ENCODE measurements around the gene LSAMP. TPM values are rescaled to one million over a fixed set of nuclear protein-coding genes. Genes with fewer than 3 reads are reported as not detected.
A peak's percentile ranks its signal among the peaks of the same experiment; 100 is the strongest.

The LSAMP gene
- polyA plus RNA-seq, 2 of the 4 experiments (the other 2 are of a cell fraction) = 0.12 to 0.53 TPM

DNA sequence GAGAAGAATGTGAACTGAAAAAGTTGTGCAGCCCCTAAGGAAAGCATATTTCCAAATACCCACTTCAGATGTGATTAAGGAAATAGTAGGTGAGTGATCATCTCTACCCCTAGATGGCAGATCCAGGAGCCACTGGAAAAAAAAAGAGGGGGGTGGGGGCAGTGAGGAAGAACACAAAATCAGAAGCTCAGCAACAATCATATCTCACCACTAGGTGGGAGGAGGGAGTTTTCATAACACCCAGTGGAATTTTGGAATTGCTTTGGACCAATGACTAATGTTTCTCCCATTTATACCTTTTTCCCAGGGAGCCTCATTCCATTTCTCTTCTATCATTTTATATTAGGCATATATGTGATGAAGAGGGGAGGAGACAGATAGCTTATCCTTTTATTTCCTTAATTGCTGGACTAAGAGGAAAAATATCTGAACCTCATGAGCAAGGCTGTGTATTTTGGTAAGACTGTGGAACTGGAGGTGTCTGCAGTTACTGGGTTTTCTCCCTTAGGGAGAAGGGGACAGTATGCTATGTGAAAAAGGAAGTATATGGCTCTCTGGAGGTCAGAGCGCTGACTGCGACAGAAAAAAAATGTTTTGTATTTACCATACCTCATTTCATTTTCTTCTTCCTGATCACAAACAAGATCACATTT is 458.6 kb downstream of the LSAMP start:
- no peak overlapping the region for H3K4me3 ChIP-seq
- POLR2A ChIA-PET = no interaction called here
- no peak overlapping the region for H3K4me2 ChIP-seq
- H3K27ac ChIP-seq = no peak overlapping the region
- WGBS (ENCODE audit: missing lambda C conversion rate) = 97% methylated on average over 2 of the region's 2 CpGs
- TF ChIP-seq CBX2 (IDR thresholded peaks at IDR 0.05; ENCODE audit: borderline replicate concordance, low read depth) (no peak), RAD21 (conservative IDR thresholded peaks at IDR 0.05 in 1 of 2, IDR thresholded peaks at IDR 0.05 in 1 of 2) (peak; percentile 14 to 30; a peak in 1 of 5 replicates)
- TF ChIP-seq, protein P1, sequence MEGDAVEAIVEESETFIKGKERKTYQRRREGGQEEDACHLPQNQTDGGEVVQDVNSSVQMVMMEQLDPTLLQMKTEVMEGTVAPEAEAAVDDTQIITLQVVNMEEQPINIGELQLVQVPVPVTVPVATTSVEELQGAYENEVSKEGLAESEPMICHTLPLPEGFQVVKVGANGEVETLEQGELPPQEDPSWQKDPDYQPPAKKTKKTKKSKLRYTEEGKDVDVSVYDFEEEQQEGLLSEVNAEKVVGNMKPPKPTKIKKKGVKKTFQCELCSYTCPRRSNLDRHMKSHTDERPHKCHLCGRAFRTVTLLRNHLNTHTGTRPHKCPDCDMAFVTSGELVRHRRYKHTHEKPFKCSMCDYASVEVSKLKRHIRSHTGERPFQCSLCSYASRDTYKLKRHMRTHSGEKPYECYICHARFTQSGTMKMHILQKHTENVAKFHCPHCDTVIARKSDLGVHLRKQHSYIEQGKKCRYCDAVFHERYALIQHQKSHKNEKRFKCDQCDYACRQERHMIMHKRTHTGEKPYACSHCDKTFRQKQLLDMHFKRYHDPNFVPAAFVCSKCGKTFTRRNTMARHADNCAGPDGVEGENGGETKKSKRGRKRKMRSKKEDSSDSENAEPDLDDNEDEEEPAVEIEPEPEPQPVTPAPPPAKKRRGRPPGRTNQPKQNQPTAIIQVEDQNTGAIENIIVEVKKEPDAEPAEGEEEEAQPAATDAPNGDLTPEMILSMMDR (IDR thresholded peaks at IDR 0.05) = peak; percentile 3; the same call in 1 of the 3 replicates
- H3K9me3 ChIP-seq = peaks cover 5% of the 10 kb centered on the region; the same call in 1 of the 3 replicates
- H3K4me1 ChIP-seq = no peaks in the 10 kb centered on the region
- FAIRE-seq = no peak
- CTCF ChIA-PET = interaction anchor here (1.0 to 2.0 kb wide), 2 partner anchors 11 kb away, joined by 3 to 4 read pairs; no protein-coding TSS in a partner anchor
- DNase-seq (ENCODE audit: low read depth in 1 of 2, low spot score in 1 of 2) = peak; percentile 10 to 46
- ATAC-seq = peak in 1 of 2 experiments; percentile 73; a peak in 4 of 6 replicates

DNA sequence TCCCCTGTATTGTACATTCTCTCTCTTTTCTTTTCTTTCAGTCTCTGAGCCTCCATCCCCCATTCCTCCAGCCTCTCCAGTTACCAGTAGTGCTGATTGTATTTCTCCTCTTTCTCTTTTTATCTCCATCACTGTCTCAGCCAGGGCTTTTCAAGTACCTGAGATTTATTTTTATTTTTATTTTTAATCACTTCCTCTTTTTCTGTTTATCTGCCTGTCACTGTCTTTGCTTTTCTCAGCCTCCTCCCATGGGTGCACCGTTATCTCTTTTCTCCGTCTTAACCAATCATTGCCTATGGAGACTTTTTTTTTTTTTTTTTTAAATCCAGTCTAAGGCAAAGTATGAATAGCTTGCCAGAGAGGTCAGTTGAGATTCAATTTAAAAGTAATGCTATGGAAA is 462.7 kb downstream of the LSAMP start:
- Histone ChIP-seq H3K27ac (no peak overlapping the region), H3K4me1 (no peaks in the 10 kb centered on the region), H3K4me3 (no peak overlapping the region), H3K4me2 (no peak overlapping the region), H3K9me3 (peaks cover 3% of the 10 kb centered on the region; the same call in 1 of the 3 replicates)
- 77% methylated on average over 2 of the region's 2 CpGs for WGBS (ENCODE audit: missing lambda C conversion rate)
- FAIRE-seq = no peak
- ATAC-seq = no peak
- no peak for DNase-seq (ENCODE audit: low read depth in 1 of 2, low spot score in 1 of 2)
- ChIA-PET POLR2A (no interaction called here), CTCF (no interaction called here)
- TF ChIP-seq FOXS1 (CRISPR knock-in tag; IDR thresholded peaks at IDR 0.05) (no peak), KDM5A (IDR thresholded peaks at IDR 0.05) (no peak), HDAC2 (IDR thresholded peaks at IDR 0.05) (no peak), MAZ (IDR thresholded peaks at IDR 0.05; ENCODE audit: borderline replicate concordance, low read depth, low read length) (no peak), FOSL2 (IDR thresholded peaks at IDR 0.05) (no peak), FOSL2 (CRISPR knock-in tag; IDR thresholded peaks at IDR 0.05) (no peak), RCOR1 (IDR thresholded peaks at IDR 0.05; ENCODE audit: low read depth, low read length) (no peak), EP300 (IDR thresholded peaks at IDR 0.05) (no peak), MYC (IDR thresholded peaks at IDR 0.05; ENCODE audit: borderline replicate concordance, low read length) (no peak), RARB (CRISPR knock-in tag; IDR thresholded peaks at IDR 0.05) (no peak)
- TF ChIP-seq, protein P2, sequence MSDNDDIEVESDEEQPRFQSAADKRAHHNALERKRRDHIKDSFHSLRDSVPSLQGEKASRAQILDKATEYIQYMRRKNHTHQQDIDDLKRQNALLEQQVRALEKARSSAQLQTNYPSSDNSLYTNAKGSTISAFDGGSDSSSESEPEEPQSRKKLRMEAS (IDR thresholded peaks at IDR 0.05) = no peak

DNA sequence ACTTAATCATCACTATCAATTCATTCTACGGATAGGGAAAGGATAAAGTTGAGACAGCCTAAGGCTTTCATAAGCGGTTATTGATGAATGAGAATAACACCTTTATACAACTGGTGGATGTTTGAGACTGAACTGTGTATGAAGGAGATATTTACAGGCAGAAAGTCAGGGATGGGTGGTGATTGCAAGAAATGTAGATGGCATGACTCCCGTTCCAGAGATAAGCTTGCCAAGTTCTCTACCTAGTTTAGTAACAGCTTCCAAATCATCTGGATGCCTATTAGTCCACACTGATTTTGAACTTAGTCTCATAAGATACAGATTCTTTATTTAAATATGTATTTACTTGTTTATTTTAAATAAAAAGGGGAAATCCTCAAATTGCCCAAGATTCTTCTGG is 463.2 kb downstream of the LSAMP start:
- Histone ChIP-seq H3K4me1 (no peaks in the 10 kb centered on the region), H3K9me3 (peaks cover 3% of the 10 kb centered on the region; the same call in 1 of the 3 replicates), H3K4me3 (no peak overlapping the region), H3K27ac (no peak overlapping the region), H3K4me2 (no peak overlapping the region)
- ATAC-seq (no peak), FAIRE-seq (no peak), DNase-seq (ENCODE audit: low read depth in 1 of 2, low spot score in 1 of 2) (no peak)
- WGBS (ENCODE audit: missing lambda C conversion rate) = 66% methylated on average over 3 of the region's 3 CpGs
- ChIA-PET CTCF (no interaction called here), POLR2A (no interaction called here)
- TF ChIP-seq PHF8 (IDR thresholded peaks at IDR 0.05; ENCODE audit: borderline replicate concordance, low read depth) (no peak), ZSCAN20 (CRISPR knock-in tag; IDR thresholded peaks at IDR 0.05) (no peak), GATA3 (IDR thresholded peaks at IDR 0.05; ENCODE audit: borderline replicate concordance) (no peak)

DNA sequence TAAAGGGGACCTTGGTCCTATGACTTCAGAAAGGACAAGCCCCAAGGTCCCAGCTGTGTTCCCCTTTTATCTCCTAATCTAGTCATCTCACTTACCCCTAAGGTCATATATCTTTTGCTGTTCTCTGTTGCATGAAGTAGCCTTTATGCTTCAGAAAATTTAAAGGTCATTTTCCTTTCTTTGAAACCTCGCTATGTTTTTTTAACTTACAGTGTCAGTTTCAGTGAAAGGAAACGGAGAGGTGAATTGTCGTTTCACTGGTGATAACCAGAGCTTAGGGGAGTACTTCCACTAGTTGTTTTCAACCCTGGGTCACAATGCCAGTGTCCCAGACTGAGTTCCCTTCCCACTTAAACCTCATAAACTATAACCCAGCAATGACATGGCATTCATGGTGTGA is 464.6 kb downstream of the LSAMP start:
- no peak for ATAC-seq

More for the DNA sequence above, 464.6 kb downstream of the LSAMP start:
- H3K4me1 ChIP-seq = peaks cover 4% of the 10 kb centered on the region; the same call in 1 of the 3 replicates
- H3K27ac ChIP-seq = no peak overlapping the region
- ChIA-PET POLR2A (no interaction called here), CTCF (interaction anchor here (0.8 to 1.5 kb wide), 2 partner anchors 11 to 14 kb away, joined by 3 read pairs; no protein-coding TSS in a partner anchor)
- TF ChIP-seq KDM5A (IDR thresholded peaks at IDR 0.05) = no peak
- no peaks in the 10 kb centered on the region for H3K9me3 ChIP-seq
- DNase-seq (ENCODE audit: low read depth in 1 of 2, low spot score in 1 of 2) (no peak), FAIRE-seq (no peak)
- no peak overlapping the region for H3K4me2 ChIP-seq
- WGBS (ENCODE audit: missing lambda C conversion rate) = 11% methylated on average over 3 of the region's 3 CpGs
- no peak overlapping the region for H3K4me3 ChIP-seq
